GM12875 (cell line): ENCODE data around the gene GGTLC1.
"Not testable (repeated sequence)": the region's sequence is repeated elsewhere in the genome, so short reads cannot be mapped to it uniquely, and the experiment has no call there.

Experiments
- H3K4me3 ChIP-seq: one replicate; pipeline ENCODE4 v1.5.1; 2011; ENCODE audit warnings: low read depth, low read length, control low read depth
- CTCF ChIP-seq: IDR thresholded peaks from 2 replicates; pipeline ENCODE4 v1.5.1; 2011; ENCODE audit warnings: low read depth, mild to moderate bottlenecking, control low read depth, inconsistent platforms, low read length, moderate library complexity, borderline replicate concordance; ENCODE audit not compliant: insufficient read depth

The GGTLC1 gene

DNA sequence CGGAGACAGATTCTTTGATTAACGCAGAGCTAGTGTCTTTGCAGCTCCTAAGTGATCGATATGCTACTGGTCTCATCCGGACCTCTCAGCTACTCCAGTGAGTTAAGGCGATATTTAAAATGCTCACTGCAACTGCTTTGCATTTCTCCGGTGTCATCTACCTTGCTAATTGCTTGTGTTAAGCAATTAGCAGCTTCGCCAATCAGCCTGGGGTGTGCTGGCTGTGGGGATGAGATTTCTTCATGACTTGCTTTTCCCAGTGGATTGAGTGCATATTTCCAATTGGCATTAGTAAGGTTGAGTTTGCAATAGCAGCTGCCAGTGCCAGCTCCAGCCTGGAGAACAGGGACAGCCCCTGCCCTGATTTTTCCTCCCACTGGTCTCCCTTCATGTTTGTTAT, 18.0 kb upstream of the GGTLC1 start:
- H3K4me3 ChIP-seq: no peak overlapping the region
- TF ChIP-seq CTCF: no peak

DNA sequence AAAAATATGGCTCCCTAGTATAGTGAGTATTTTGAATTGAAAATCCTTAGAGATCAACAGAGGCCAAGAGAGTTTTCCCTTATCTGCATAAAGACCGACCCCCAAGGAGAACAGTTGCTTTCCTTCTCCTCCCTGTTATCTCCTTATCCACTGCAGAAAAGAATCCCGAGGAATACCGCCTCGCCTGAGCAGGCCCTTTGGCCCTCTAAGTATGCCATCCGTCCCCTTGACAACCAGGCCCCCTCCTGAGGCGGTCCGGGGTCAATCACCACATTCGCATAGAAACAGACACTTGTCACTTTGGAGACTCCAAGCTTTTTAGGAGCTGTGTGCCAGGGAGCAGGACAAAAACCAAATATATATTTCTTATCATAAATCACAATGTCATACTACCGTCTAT, 15.9 kb upstream of the GGTLC1 start:
- no peak for TF ChIP-seq CTCF
- H3K4me3 ChIP-seq: no peak overlapping the region

- no peak overlapping the region for H3K4me3 ChIP-seq
- no peak for TF ChIP-seq CTCF
Observed at GRCh38 chr20:24002896-24003295, 14.3 kb upstream of the GGTLC1 start.

- no peak for TF ChIP-seq CTCF
Observed at GRCh38 chr20:24001712-24002405, 13.3 kb upstream of the GGTLC1 start.

DNA sequence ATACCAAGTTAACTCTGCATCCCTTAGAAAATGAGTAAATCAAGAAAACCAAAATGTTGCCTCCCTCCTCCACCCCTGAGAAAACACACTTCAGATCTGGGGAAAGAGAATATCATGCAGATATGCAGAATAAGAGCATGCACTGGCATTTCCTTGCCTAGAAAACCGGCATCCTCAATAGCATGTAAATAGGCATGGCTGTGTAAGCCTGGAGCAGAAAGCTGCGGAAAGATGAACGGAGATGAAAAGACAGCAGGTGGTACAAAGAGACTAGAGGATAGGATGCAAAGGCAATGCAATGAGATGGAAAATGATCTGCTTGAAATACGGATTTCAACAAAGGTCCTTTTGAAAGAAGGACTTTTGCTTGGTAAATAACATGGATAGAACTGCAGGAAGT, 10.3 kb upstream of the GGTLC1 start:
- TF ChIP-seq CTCF: no peak
- H3K4me3 ChIP-seq: no peak overlapping the region

More at GRCh38 chr20:24001712-24002405, 13.3 kb upstream of the GGTLC1 start:
- H3K4me3 ChIP-seq: no peak overlapping the region

DNA sequence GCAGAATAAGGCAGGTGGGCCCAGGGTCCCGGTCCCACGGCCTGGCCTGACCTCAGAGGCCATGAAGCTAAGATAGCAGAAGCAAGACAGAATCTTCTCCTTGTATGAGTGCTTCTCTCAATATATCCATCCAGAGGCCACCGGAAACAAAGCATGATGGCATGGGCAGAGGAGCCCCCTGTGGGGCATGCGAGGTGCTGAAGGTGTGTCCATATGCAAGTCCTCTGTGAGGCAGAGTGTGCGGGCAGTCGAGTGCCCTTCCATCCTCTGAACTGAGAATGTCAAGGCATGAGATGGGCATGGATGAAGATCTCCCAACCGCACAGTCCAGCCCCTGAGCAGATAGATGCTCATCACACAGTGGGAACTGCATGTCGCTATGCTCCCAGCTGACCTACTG, 9.8 kb upstream of the GGTLC1 start:
- no peak overlapping the region for H3K4me3 ChIP-seq
- no peak for TF ChIP-seq CTCF

- TF ChIP-seq CTCF: peak; percentile 52
Observed at GRCh38 chr20:23995905-23996666, 7.5 kb upstream of the GGTLC1 start.

GRCh38 chr20:23995291-23995690, 6.7 kb upstream of the GGTLC1 start:
- H3K4me3 ChIP-seq: not testable (repeated sequence)

More at GRCh38 chr20:23995905-23996666, 7.5 kb upstream of the GGTLC1 start:
- H3K4me3 ChIP-seq: no peak overlapping the region

DNA sequence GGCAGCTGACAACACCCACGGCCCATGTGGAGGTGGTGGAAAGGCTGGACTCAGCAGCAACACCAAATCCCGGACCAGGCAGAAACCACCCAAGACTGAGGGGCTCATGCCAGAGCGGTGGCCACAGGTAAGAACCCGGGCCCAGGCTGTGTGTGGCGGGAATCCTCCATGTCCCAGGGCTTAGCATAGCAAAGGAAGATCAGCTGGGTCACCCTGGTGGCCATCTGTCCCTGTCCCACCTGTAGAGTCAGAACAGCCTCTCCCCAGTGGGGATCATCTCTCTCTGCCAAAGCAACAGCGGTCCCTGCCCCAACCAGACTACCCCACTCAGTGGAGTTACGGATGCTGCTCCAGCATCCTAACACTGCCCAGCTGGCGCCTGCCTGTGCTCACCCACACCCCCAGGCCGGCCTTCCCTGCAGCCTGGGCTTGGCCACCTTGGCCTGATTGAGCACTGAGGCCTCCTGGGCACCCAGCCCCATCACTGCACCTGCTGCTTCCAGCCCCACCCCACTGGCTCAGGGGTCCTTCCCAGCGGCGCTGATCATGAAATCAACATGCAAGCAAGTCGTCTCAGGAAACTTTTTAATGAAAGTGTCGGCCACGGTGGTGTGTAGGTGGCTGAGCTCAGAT, 5.5 kb upstream of the GGTLC1 start:
- H3K4me3 ChIP-seq: not testable (repeated sequence)

- not testable (repeated sequence) for H3K4me3 ChIP-seq
Observed at GRCh38 chr20:23993440-23993839, 4.9 kb upstream of the GGTLC1 start.
